HG03439 (cell line): ENCODE data around the gene SRSF9.
"Not testable (repeated sequence)": the region's sequence is repeated elsewhere in the genome, so short reads cannot be mapped to it uniquely, and the experiment has no call there.

Experiments used
- ATAC-seq: cut with Tn5 transposase; IDR thresholded peaks from one replicate; pipeline ENCODE4 v1.9.1; 2021; ENCODE audit warnings: mild to moderate bottlenecking, moderate library complexity; ENCODE audit not compliant: unreplicated experiment

The SRSF9 gene

GRCh38 chr12:120453060-120453750 is 16.3 kb downstream of the SRSF9 start:
- ATAC-seq: no peak

GRCh38 chr12:120452524-120452923 is 17.0 kb downstream of the SRSF9 start:
- not testable (repeated sequence) for ATAC-seq

GRCh38 chr12:120447992-120448391 is 21.6 kb downstream of the SRSF9 start:
- no peak for ATAC-seq

GRCh38 chr12:120446844-120447178 is 22.7 kb downstream of the SRSF9 start:
- not testable (repeated sequence) for ATAC-seq

- peak; percentile 92 for ATAC-seq
Observed at GRCh38 chr12:120445911-120446843, 23.4 kb downstream of the SRSF9 start, which contains the start of the genes GATC and TRIAP1. TSS of gene GATC (plus strand) at chr12:120446444. CDS start at chr12:120446481, 37 bp downstream. TSS of gene TRIAP1 (minus strand) at chr12:120446384. CDS start at chr12:120446372, 12 bp downstream.

GRCh38 chr12:120444676-120445075 is 24.9 kb downstream of the SRSF9 start:
- ATAC-seq: no peak

- no peak for ATAC-seq
Observed at GRCh38 chr12:120439646-120440247, 29.8 kb downstream of the SRSF9 start.

- ATAC-seq: no peak
Observed at GRCh38 chr12:120438495-120439198, 30.9 kb downstream of the SRSF9 start.

- ATAC-seq: peak; percentile 94
Observed at GRCh38 chr12:120437735-120438494, 31.6 kb downstream of the SRSF9 start, which contains the start of gene COX6A1. TSS of gene COX6A1 (plus strand) at chr12:120438113. CDS start at chr12:120438127, 14 bp downstream.

- no peak for ATAC-seq
Observed at GRCh38 chr12:120432772-120433525, 36.6 kb downstream of the SRSF9 start.

GRCh38 chr12:120429368-120429767 is 40.2 kb downstream of the SRSF9 start:
- ATAC-seq: no peak

GRCh38 chr12:120428597-120429229 is 40.8 kb downstream of the SRSF9 start:
- no peak for ATAC-seq

GRCh38 chr12:120425797-120426196 is 43.8 kb downstream of the SRSF9 start:
- ATAC-seq: no peak

- no peak for ATAC-seq
Observed at GRCh38 chr12:120422892-120423456, 46.6 kb downstream of the SRSF9 start.

GRCh38 chr12:120421701-120422100 is 47.8 kb downstream of the SRSF9 start:
- ATAC-seq: no peak

- ATAC-seq: no peak
Observed at GRCh38 chr12:120417917-120418580, 51.5 kb downstream of the SRSF9 start.

- no peak for ATAC-seq
Observed at GRCh38 chr12:120416490-120417216, 52.9 kb downstream of the SRSF9 start.
